Activated CD4-positive, alpha-beta T cell treated with anti-CD3 and anti-CD28 coated beads, Interleukin-2, amount 10 ng/mL, durations not matched to agents 7 days and 5 days (primary cell): ENCODE results near the gene BBS2. TPM values are rescaled to one million over a fixed set of nuclear protein-coding genes. Genes with fewer than 3 reads are reported as not detected.

Experiments used
- CTCF ChIA-PET: fragments of 350-600 bp; sonication (Branson Sonifier 250); formaldehyde crosslinking; loops from one replicate; lab custom pipeline; 2021; ENCODE audit warnings: antibody characterized with exemption; lab: Charles Lee
- POLR2A ChIA-PET: fragments of 350-600 bp; sonication (Branson Sonifier 250); formaldehyde crosslinking; loops from one replicate; lab custom pipeline; 2021; ENCODE audit warnings: antibody characterized with exemption; lab: Charles Lee
- DNase-seq: peaks from one replicate; pipeline ENCODE4 v3.0.0-alpha.2; 2020
- H3K27ac Mint-ChIP-seq: one replicate; pipeline ENCODE4 v1.8.0; 2021; ENCODE audit warnings: mild to moderate bottlenecking, moderate library complexity, mixed read lengths
- H3K27me3 Mint-ChIP-seq: one replicate; pipeline ENCODE4 v1.8.0; 2021; ENCODE audit warnings: mixed read lengths
- H3K36me3 Mint-ChIP-seq: one replicate; pipeline ENCODE4 v1.8.0; 2021; ENCODE audit warnings: low read depth, mixed read lengths
- H3K4me1 Mint-ChIP-seq: one replicate; pipeline ENCODE4 v1.8.0; 2021; ENCODE audit warnings: mixed read lengths
- H3K4me3 Mint-ChIP-seq: one replicate; pipeline ENCODE4 v1.8.0; 2021; ENCODE audit warnings: mild to moderate bottlenecking, moderate library complexity, mixed read lengths
- H3K9me3 Mint-ChIP-seq: one replicate; pipeline ENCODE4 v1.8.0; 2021; ENCODE audit warnings: mixed read lengths
- total RNA-seq, 2 experiments: library from RNA; stranded (reverse); gene quantifications; one replicate each; pipeline ENCODE4 v1.2.3, GENCODE V29; 2021

The BBS2 gene
- total RNA-seq, 2 experiments from 2014 or later, result 16.7 to 21.5 TPM

- Mint-ChIP-seq H3K27me3 (no peaks in the 10 kb centered on the region), H3K27ac (no peak overlapping the region), H3K4me1 (no peaks in the 10 kb centered on the region), H3K36me3 (peaks cover 17% of the 10 kb centered on the region), H3K4me3 (no peak overlapping the region), H3K9me3 (no peaks in the 10 kb centered on the region)
- no peak for DNase-seq
- ChIA-PET CTCF (interaction anchor here (1.3 kb wide), 1 partner anchor 10 kb away, joined by 4 read pairs; no protein-coding TSS in a partner anchor), POLR2A (no interaction called here)
Observed at GRCh38 chr16:56482683-56483236, 37.1 kb downstream of the BBS2 start.

- ChIA-PET POLR2A (no interaction called here), CTCF (interaction anchor here (1.4 kb wide), 1 partner anchor 22 kb away, joined by 4 read pairs; no protein-coding TSS in a partner anchor)
- no peak overlapping the region for H3K4me3 Mint-ChIP-seq
- DNase-seq, result no peak
- H3K36me3 Mint-ChIP-seq, result peaks cover 26% of the 10 kb centered on the region
- no peaks in the 10 kb centered on the region for H3K9me3 Mint-ChIP-seq
- peaks cover 7% of the 10 kb centered on the region for H3K4me1 Mint-ChIP-seq
- H3K27ac Mint-ChIP-seq, result no peak overlapping the region
- no peaks in the 10 kb centered on the region for H3K27me3 Mint-ChIP-seq
Observed at GRCh38 chr16:56481468-56482122, 38.2 kb downstream of the BBS2 start.

- POLR2A ChIA-PET, result no interaction called here
Observed at GRCh38 chr16:56480776-56481467, 38.9 kb downstream of the BBS2 start.

GRCh38 chr16:56479469-56479868 lies 40.4 kb downstream of the BBS2 start:
- POLR2A ChIA-PET, result no interaction called here
- no peak overlapping the region for H3K4me3 Mint-ChIP-seq
- CTCF ChIA-PET, result no interaction called here

More at GRCh38 chr16:56480776-56481467, 38.9 kb downstream of the BBS2 start:
- CTCF ChIA-PET, result interaction anchor here (1.4 kb wide), 1 partner anchor 21 kb away, joined by 4 read pairs; no protein-coding TSS in a partner anchor
- Mint-ChIP-seq H3K27me3 (no peaks in the 10 kb centered on the region), H3K36me3 (peaks cover 30% of the 10 kb centered on the region), H3K4me3 (no peak overlapping the region), H3K9me3 (no peaks in the 10 kb centered on the region), H3K27ac (no peak overlapping the region), H3K4me1 (peaks cover 10% of the 10 kb centered on the region)
- DNase-seq, result no peak

GRCh38 chr16:56478281-56479049 lies 41.4 kb downstream of the BBS2 start:
- Mint-ChIP-seq H3K27me3 (no peaks in the 10 kb centered on the region), H3K4me3 (no peak overlapping the region), H3K4me1 (peaks cover 10% of the 10 kb centered on the region), H3K9me3 (no peaks in the 10 kb centered on the region), H3K27ac (peak overlapping the region; percentile 11), H3K36me3 (peaks cover 40% of the 10 kb centered on the region)
- CTCF ChIA-PET, result no interaction called here
- DNase-seq, result no peak
- POLR2A ChIA-PET, result no interaction called here

More at GRCh38 chr16:56479469-56479868, 40.4 kb downstream of the BBS2 start:
- Mint-ChIP-seq H3K4me1 (peaks cover 10% of the 10 kb centered on the region), H3K36me3 (peaks cover 40% of the 10 kb centered on the region), H3K9me3 (no peaks in the 10 kb centered on the region), H3K27ac (no peak overlapping the region), H3K27me3 (no peaks in the 10 kb centered on the region)
- no peak for DNase-seq

GRCh38 chr16:56477096-56477878 lies 42.5 kb downstream of the BBS2 start:
- Mint-ChIP-seq H3K9me3 (no peaks in the 10 kb centered on the region), H3K4me3 (no peak overlapping the region), H3K36me3 (peaks cover 49% of the 10 kb centered on the region), H3K27ac (peak overlapping the region; percentile 31), H3K27me3 (no peaks in the 10 kb centered on the region), H3K4me1 (peaks cover 10% of the 10 kb centered on the region)
- POLR2A ChIA-PET, result no interaction called here
- no peak for DNase-seq
- CTCF ChIA-PET, result no interaction called here

- H3K27ac Mint-ChIP-seq, result no peak overlapping the region
- ChIA-PET CTCF (interaction anchor here (1.2 kb wide), 1 partner anchor 15 kb away, joined by 3 read pairs; no protein-coding TSS in a partner anchor), POLR2A (no interaction called here)
- no peak overlapping the region for H3K4me3 Mint-ChIP-seq
- peaks cover 10% of the 10 kb centered on the region for H3K4me1 Mint-ChIP-seq
- H3K9me3 Mint-ChIP-seq, result no peaks in the 10 kb centered on the region
- no peak for DNase-seq
- peaks cover 63% of the 10 kb centered on the region for H3K36me3 Mint-ChIP-seq
- H3K27me3 Mint-ChIP-seq, result no peaks in the 10 kb centered on the region
Observed at GRCh38 chr16:56475201-56475600, 44.6 kb downstream of the BBS2 start.

- H3K27me3 Mint-ChIP-seq, result no peaks in the 10 kb centered on the region
- ChIA-PET CTCF (interaction anchor here (0.6 kb wide), 1 partner anchor 21 kb away, joined by 3 read pairs; no protein-coding TSS in a partner anchor), POLR2A (no interaction called here)
- no peak overlapping the region for H3K27ac Mint-ChIP-seq
- no peaks in the 10 kb centered on the region for H3K4me1 Mint-ChIP-seq
- H3K4me3 Mint-ChIP-seq, result no peak overlapping the region
- H3K36me3 Mint-ChIP-seq, result peaks cover 62% of the 10 kb centered on the region
- no peak for DNase-seq
- no peaks in the 10 kb centered on the region for H3K9me3 Mint-ChIP-seq
Observed at GRCh38 chr16:56470666-56471065, 49.2 kb downstream of the BBS2 start.

GRCh38 chr16:56470232-56470631 lies 49.6 kb downstream of the BBS2 start:
- no peak overlapping the region for H3K27ac Mint-ChIP-seq
- H3K9me3 Mint-ChIP-seq, result no peaks in the 10 kb centered on the region
- no peaks in the 10 kb centered on the region for H3K27me3 Mint-ChIP-seq
- no peak overlapping the region for H3K4me3 Mint-ChIP-seq
- no peak for DNase-seq
- H3K36me3 Mint-ChIP-seq, result peaks cover 61% of the 10 kb centered on the region
- POLR2A ChIA-PET, result no interaction called here
- no peaks in the 10 kb centered on the region for H3K4me1 Mint-ChIP-seq
- CTCF ChIA-PET, result no interaction called here

GRCh38 chr16:56469748-56470147 lies 50.1 kb downstream of the BBS2 start:
- DNase-seq, result no peak
- no peaks in the 10 kb centered on the region for H3K27me3 Mint-ChIP-seq
- H3K36me3 Mint-ChIP-seq, result peaks cover 58% of the 10 kb centered on the region
- no peaks in the 10 kb centered on the region for H3K4me1 Mint-ChIP-seq
- H3K27ac Mint-ChIP-seq, result no peak overlapping the region
- ChIA-PET CTCF (no interaction called here), POLR2A (no interaction called here)
- no peaks in the 10 kb centered on the region for H3K9me3 Mint-ChIP-seq
- no peak overlapping the region for H3K4me3 Mint-ChIP-seq

GRCh38 chr16:56468800-56469199 lies 51.0 kb downstream of the BBS2 start:
- H3K4me3 Mint-ChIP-seq, result no peak overlapping the region
- peaks cover 63% of the 10 kb centered on the region for H3K36me3 Mint-ChIP-seq
- no peaks in the 10 kb centered on the region for H3K9me3 Mint-ChIP-seq
- no peak for DNase-seq
- no peaks in the 10 kb centered on the region for H3K4me1 Mint-ChIP-seq
- H3K27me3 Mint-ChIP-seq, result no peaks in the 10 kb centered on the region
- ChIA-PET POLR2A (no interaction called here), CTCF (interaction anchor here (1.2 kb wide), 1 partner anchor 13 kb away, joined by 4 read pairs; no protein-coding TSS in a partner anchor)
- H3K27ac Mint-ChIP-seq, result no peak overlapping the region

GRCh38 chr16:56466344-56466743 lies 53.5 kb downstream of the BBS2 start:
- no peaks in the 10 kb centered on the region for H3K4me1 Mint-ChIP-seq
- H3K27ac Mint-ChIP-seq, result no peak overlapping the region
- no peaks in the 10 kb centered on the region for H3K9me3 Mint-ChIP-seq
- DNase-seq, result no peak
- ChIA-PET CTCF (interaction anchor here (0.6 to 1.2 kb wide), 3 partner anchors 10 to 27 kb away, joined by 3 to 4 read pairs (median 3); partner anchors contain the start of genes NUDT21 and OGFOD1), POLR2A (no interaction called here)
- no peak overlapping the region for H3K4me3 Mint-ChIP-seq
- peaks cover 56% of the 10 kb centered on the region for H3K36me3 Mint-ChIP-seq
- H3K27me3 Mint-ChIP-seq, result no peaks in the 10 kb centered on the region
